HG03280 (cell line): ENCODE results near the gene PARD3.
"Not testable (repeated sequence)": the region's sequence is repeated elsewhere in the genome, so short reads cannot be mapped to it uniquely, and the experiment has no call there.

ENCODE experiments used
- ATAC-seq: cut with Tn5 transposase; IDR thresholded peaks from one replicate; pipeline ENCODE4 v1.9.1; 2021; ENCODE audit warnings: mild to moderate bottlenecking, moderate library complexity; ENCODE audit not compliant: unreplicated experiment

The PARD3 gene

DNA sequence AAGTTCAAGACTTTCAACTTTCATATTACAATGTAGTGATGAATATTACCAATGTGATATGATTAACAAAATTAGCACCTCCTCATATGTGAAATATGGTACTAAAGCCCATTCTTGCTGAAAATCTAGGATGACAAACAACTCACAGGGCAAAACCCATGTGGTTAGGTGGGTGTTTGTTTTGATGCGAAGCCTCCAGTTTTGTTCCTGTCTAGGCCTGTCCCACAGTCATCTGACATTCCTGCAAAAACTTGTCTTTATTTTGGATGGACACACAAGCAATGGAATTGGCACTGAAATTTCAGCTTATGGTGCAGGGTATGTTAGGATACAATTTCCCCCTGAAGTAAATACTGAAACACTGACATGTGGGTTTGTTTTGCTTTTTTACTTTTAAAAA is 95.3 kb downstream of the PARD3 start:
- ATAC-seq: no peak

DNA sequence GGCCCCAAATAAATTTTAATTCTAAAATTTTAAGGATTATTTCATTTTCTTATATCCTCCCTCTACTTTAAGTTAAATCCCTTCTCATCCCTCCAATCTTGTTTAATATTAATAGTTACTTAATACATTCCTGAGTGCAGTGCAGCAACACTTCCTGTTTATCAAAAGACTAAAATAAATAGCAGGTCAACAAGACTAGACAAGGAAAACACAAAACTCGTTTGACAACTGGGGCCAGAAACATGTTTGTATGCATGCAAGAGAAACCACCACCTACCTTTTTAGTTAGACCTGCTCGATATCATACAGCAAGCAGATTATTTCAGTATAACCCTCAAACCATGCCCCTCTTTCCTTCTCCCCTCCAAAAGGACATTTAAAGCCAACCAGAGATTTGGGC is 95.8 kb downstream of the PARD3 start:
- no peak for ATAC-seq

DNA sequence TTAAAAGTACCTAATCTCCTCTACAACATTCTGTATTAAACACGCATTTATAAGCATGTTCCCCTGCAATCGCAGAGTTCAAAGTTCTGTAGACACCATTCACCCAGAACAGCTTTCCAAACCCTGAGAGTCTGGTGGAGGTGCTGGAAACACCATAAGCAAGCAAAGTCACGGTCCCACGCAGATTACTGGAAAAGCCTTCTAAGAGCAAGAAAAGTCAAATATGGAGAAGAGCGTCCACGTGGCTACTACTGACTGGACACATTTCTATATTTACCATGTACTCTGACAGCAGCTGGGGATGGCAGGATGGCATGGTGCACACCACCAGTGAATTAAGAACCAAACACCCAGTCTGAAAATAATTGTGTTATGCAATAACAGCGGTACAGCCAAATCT is 97.7 kb downstream of the PARD3 start:
- no peak for ATAC-seq

DNA sequence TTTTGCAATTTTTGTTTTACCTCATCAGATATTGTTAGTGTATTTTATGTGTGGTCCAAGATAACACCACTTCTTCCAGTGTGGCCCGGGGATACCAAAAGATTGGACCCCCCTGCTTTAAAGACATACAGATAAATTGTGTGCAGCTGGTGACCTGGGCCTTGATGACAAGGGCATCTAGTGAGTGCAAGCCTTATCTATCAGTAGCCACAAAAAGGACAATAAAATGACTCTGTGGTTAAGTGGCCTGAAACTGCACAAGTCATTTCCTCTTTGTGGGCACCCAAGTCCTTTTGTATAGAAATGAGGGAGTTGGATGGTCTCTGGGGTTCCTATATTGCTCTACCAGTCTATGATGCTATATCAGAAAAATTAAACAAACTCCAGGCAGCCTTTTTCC is 98.1 kb downstream of the PARD3 start:
- ATAC-seq: no peak

DNA sequence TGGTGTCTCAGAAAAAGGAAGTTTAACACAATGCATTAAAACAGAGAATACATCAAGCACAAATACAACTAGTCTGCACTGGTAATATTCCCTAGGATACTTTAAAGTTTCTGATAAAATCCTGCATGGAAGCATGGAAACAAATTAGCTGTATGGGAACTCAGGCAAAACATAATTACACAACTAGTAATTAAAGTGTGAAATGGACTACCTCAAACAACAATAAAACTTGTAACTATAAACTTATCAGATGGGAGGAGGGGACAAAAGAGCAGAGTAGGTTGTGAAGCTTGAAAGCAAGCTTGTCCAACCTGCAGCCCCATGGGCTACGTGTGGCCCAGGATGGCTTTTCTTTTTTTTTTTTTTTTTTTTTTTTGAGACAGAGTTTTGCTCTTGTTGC is 98.9 kb downstream of the PARD3 start:
- ATAC-seq: no peak

DNA sequence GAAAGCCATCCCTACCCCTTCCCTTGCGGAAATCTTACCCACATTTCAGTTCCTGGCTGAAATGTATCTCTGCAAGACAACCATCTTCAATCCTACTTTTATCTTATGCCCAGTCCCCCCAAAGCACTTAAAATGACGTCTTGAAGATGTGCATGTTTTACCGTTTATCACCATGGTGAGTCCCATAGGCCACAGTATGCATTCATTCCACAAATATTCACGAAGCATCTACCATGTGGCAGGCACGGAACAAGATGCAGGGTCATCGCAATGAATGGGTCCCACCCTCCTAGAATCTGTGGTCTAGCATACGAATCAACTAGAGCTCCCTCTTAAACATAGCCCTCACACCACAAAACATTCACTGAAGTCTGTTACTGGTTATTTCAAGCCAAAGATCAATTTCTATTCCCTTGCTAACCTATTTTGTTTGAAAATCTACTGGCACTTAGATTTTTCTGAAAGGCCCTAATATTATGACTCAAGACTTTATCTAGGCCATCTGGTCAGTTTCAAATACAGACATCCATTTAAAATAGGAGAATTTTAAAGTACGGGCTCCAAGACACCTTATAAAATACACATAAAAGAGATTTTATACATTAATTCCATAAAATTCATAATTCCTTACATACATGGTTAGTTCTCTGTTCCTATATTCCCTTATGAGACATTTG is 99.4 kb downstream of the PARD3 start:
- ATAC-seq: no peak

DNA sequence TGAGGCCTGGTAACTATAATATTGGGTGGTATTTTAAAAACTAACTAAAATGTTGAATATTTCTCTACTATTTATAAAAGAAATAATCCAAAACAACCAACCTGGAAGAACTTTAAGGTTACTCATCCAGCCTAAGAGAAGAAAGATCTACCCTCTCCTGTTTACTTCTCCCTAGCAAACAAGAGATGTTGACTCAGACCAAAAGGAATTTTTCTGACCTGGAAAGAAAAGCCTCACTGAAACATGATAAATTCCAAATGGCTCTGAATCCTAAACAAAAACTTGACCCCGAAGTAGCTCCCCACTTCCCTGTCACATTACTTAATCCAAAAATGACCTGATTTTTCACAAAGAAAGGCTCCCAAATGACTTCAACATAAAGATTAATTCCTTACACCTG is 101.2 kb downstream of the PARD3 start:
- ATAC-seq: no peak

DNA sequence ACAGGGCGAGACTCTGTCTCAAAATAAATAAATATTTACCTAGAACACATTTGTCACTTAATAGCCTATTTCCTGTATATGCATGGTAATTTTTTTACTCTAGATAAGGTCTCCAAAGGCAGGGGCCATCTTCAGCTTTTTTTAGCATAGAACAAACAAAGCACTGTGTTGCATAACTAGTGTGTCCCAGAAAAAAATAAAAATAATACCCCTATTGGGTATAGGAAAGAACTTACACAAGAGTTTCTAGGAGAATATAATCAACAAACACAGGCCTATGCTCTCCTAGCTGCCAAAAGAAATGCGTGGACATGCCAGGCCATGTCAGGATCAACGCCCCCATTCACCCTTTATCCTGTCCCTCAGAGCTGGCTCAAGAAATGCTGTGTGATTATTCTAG is 103.6 kb downstream of the PARD3 start:
- ATAC-seq: no peak

DNA sequence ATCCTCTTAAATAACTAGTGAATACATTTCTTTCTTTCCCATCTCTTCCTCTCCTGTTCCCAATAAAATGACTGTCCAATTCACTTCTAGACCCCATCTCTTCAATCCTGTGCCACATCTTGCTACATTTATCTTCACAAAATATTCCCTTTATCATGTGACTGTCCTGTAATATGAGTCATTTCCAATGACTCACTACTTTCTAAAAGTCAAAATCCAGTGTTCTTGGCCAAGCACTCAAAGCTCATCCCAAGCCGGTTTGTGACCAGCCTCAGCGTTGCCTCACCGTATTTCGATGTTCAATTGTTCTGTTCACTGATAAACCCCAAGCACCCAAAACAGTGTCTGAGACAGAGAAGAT is 104.7 kb downstream of the PARD3 start:
- no peak for ATAC-seq

DNA sequence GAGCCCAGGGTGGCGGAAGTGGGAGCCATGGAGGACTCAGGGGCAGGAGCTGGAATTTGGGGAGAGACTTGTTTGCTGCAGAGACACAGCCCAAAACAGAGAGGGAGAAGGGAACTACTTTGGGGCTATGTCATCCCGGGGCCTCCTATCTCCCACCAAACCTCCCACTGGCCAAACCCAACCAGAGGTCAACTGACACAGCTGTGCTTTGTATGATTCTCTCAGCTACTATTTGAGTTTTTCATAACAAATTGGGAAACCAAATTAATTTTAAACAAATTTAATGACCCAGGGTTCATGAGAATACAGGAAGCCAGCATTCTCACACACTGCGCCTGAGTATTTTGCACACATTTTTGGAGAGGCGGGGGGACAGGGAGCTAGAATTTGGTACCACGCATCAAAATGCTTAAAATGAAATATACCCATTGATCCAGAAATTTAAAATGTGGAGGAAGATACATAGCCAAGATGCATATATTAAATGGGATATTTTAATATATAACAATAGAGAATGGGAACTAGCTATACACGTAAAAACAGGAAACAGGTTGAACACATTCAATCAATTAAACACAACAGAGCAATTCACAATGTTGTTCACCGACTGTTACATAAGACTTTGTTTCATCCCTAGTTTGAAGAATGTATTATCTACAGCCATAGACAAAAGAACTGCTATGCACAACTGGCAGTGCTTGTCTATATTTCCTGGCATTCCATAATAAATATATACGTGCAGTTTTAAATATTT is 105.3 kb downstream of the PARD3 start:
- no peak for ATAC-seq

DNA sequence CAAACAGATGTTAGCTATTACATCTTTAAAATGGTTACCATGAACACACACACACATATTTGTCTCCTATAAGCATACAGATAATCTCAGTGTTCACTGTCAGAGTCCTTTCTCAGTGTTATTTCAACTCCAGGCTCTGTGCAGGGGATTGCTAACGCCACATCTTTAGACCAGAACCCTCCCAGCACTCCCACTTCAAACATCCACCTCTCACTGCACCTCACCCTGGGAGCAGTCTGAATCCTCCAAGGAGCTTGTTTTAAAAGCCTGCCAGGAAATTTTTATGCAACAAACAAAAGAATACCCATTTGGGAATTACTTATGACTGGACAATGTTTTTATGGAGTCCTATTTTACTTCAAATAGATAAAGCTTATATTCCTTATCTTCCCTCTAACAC is 107.4 kb downstream of the PARD3 start:
- no peak for ATAC-seq

DNA sequence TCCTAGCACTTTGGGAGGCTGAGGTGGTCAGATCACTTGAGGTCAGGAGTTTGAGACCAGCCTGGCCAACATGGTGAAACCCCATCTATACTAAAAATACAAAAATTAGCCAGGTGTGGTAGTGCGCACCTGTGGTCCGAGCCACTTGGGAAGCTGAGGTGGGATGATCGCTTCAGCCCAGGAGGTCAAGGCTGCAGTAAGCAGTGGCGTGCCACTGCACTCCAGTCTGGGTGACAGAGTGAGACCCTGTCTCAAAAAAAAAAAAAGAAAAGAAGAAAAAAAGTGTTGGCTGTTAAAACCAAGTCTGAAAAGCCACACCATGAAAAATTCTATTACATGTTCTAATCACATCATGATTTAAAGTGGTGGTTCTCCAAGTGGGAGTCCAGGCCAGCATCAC is 108.1 kb downstream of the PARD3 start:
- not testable (repeated sequence) for ATAC-seq

DNA sequence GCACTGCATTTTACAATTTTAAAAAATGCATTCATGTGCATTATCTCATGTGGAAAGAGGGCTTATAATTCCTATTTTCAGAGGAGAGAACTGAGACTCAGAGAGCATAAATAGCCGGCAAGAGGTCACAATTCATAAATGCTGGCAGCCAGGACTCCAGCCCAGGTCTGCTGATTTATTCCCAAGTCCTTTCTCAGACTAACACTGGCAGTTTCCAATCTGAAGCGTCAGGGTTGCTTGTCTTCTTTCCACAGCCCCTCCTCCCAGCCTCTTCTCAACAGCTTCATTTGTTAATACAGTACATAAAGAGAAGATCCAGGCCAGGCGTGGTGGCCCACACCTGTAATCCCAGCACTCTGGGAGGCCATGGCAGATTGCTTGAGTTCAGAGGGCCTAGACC is 108.9 kb downstream of the PARD3 start:
- no peak for ATAC-seq

DNA sequence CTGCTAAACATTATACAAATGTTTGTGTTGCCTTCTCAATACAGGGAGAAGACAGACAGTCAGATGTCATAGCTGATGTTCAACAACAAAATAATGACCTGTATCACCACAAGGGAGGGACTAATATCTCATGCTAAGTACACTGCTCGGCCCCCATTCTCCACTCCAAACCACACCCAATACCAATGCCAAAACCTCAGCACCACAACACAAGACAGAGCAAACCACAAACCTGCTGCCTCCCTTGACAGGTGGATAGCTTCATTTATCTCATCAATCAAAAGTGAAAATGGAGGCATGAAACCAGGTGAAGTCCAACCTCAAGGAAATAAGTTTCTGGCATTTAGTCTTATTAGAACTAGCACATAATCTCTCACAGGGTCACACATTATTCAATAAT is 109.5 kb downstream of the PARD3 start:
- no peak for ATAC-seq

DNA sequence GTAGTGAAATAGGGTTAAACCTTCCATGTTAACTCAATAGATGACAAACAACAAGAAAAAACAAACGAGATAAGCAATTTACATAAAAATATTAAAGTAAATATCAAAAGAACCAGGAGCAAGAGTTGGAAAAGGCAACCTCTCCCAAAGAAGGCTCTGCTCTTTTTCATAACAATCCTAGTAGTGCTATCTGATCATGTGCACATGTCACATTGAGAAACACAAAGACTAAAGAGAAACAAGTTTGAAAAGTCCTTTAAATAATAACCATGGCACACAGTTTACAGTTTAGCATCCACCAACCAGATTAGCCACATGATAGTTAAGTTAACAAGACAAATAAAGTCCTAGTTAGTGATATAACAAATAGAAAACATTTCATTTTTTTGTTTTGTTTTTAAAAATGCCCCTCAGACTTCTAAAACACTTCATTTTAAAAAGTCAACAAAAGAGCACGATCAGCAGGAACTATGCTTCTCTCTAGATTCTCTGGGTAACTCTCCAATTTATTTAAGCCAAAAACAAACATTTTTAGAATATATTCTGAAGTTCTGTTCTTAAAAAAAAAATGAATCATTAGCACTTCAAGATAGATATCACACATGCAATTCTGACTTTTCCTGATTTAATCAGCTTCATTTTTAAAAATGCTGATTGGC is 110.4 kb downstream of the PARD3 start:
- no peak for ATAC-seq

DNA sequence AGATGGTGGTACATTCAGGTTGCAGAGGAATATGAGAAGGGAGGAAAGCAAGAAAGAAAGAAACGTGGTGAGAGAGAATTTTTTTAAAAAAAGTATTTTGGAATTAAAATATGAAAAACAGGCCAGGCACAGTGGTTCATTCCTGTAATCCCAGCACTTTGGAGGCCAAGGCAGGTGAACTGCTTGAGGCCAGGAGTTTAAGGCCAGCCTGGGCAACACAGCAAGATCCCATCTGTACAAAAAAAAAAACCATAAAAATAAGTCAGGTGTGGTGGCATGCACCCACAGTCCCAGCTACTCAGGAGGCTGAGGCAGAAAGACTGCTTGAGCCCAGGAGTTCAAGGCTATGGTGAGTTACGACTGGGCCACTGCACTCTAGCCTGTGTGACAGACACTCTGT is 112.1 kb downstream of the PARD3 start:
- no peak for ATAC-seq

DNA sequence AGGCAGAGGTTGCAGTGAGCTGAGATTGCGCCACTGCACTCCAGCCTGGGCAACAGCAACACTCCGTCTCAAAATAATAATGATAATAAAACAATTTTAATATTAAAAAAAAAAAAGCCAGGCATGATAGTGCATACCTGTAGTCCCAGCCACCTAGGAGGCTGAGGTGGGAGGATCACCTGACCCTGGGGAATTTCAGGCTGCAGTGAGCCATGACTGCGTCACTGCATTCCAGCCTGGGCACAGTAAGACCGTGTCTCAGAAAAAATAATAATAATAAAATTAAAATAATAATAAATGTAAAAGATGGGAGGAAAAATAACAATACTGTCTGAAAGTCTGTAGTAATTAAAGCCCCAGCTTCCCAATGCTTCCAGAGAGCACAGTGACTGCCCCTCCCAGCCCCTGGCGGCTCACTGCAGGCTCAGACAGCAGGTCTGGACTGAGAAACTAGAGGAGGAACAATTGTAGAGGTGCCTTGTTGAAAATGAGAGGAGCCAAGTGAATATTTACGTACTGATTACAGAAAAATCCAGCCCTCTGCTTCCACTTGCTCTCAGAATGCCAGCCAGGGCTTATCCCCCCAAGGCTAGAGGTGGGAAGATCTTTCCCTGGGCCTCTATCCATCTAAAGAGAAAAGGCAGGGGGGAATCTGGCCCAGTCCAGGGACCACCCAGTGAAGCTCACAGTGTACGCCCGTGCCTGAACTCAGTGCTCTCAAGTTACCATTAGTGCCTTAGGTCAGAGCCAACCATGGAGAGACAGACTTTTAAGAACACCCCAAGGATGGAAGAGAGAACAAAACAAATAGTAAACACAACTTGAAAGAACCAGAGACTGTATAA is 112.8 kb downstream of the PARD3 start:
- no peak for ATAC-seq

DNA sequence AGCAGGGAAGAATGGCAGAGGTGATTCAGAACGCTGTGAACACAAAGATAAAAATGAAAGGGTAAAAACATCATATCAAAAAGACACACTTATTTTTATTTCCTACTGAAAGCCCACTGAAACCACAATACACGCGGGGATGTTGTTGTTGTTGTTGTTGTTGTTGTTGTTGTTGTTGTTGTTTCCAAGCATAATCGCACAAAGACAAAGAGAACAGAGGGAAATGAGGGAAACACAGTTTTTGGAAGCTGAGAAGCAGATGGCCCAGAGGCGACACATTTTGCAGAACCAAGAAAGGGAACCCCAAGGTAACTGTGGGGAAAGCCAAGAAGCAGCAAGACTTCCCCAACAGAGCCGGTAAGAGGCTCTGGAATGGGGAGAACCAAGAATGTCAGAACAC is 113.9 kb downstream of the PARD3 start:
- no peak for ATAC-seq

DNA sequence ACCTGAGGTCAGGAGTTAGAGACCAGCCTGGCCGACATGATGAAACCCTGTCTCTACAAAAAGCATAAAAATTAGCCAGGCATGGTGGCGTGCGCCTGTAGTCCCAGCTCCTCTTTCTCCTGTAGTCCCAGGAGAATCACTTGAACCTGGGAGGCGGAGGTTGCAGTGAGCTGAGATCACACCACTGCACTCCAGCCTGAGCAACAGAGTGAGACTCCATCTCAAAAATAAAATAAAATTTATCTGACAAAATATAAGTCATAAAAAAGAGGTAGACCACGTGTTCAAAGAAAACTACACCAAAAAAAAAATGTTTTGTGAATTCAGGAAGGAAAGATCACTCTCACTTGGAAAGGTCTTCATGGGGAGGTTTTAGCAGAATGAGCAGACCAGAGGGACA is 114.3 kb downstream of the PARD3 start:
- ATAC-seq: not testable (repeated sequence)

DNA sequence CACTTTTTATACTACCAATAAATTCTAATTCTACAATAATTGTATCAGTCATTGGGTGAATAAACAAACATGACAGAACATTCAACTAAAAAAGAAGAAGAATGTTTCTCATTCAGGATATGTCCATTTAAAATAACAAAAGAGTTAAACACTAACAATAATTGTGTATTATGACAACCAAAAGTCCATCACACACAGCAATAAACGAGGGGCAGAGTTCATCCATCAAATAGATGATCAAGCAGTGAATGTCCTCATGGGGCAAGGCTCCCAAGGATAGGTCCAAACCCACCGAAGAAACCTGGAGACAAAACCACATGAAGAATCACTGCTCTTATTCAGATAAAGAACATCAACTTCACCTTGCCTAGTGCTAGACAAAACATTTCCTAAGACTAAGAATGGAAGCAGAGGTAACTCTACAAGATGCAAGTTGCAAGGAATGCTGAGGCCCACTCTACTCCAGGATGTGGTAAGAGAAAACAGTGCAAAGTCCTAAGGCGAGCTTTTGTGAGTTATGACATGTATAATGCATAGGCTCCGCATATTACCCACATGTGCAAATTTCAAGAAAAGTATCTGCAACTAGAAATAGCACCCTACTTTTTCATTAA is 115.1 kb downstream of the PARD3 start:
- no peak for ATAC-seq

DNA sequence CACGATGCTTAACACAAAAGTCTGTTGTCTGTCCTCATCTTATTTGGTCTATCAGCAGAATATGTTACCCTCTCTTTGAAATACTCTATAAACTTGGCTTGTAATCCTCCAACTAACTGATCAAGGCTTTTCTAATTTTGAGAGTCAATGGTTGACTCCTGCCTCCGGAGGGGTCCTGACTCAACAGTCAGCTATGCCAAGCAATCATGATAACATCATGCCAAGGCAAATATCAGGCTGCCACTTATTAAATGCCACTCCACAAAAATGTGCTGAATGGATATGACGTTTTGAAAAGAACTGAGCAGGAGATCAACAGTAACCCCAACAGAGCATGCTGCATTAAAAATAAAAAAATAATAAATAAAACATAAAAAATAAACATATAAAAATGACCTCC is 116.1 kb downstream of the PARD3 start:
- ATAC-seq: no peak
